GM18868 (cell line): ENCODE data around the gene MYH9.
"Not testable (repeated sequence)": the region's sequence is repeated elsewhere in the genome, so short reads cannot be mapped to it uniquely, and the experiment has no call there.

Experiments
- ATAC-seq: cut with Tn5 transposase; IDR thresholded peaks from one replicate; pipeline ENCODE4 v1.9.1; 2021; ENCODE audit warnings: mild to moderate bottlenecking, moderate library complexity; ENCODE audit not compliant: unreplicated experiment

Gene MYH9

DNA sequence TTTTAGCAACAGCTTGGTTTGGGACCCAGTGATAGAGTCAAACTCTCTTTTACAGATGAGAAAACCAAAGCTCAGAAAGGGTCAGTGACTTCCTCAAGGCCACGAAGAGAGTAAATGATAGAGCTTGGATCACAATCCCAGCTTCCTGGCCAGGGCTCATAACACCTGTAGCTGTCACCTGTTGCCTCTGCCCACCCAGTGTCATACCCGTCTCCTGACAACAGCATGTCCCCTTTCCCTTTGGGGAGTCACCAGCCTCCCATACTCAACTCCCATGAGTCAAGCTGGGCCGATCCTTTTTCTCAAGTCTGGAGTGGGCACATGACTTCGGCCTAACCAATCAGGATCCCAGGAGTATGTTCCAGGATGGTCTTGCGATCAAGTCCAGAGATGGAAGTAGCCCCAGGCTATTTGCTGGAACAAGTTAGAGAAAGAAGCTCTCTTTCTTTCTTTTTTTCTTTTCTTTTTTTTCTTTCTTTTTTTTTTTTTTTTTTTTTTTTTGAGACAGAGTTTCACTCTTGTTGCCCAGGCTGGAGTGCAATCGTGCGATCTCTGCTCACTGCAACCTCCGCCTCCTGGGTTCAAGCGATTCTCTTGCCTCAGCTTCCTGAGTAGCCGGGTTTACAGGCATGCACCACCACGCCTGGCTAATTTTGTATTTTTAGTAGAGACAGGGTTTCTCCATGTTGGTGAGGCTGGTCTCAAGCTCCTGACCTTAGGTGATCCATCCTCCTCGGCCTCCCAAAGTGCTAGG lies 27.8 kb upstream of the MYH9 start:
- ATAC-seq: no peak

DNA sequence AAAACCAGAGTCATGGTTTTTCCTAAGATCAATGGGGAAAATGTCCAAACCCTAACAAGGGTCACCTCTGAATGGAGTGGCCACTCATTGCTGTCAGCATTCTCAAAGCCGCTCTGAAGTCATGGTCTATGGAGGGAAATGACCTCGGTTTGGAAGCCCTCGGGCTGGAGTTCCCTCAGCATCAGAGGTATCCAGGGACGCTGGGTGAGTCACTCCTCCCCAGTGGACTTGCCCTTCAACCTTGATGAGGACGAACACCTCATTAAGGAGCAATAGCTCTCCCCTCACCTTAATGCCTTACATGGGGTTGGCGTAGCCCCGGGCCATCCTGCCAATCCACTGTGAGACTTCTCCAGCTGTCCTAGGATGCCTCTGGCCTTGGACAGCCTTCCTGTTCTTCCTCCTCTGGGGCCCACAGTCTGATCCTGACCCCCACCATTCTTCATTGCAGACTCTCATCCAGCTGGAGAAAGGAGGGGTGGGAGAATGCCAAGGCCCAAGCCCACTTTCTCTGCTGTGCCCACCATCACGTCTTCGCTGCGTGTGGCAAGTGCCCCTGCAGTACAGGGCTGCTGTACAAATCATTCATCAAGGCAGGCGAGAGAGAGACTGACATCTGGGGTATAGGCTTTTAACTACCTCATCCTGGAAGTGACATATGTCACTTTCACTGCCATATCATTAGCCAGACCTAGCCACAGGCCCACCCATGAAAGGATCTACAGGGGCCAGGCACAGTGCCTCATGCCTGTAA lies 25.4 kb upstream of the MYH9 start:
- ATAC-seq: no peak

DNA sequence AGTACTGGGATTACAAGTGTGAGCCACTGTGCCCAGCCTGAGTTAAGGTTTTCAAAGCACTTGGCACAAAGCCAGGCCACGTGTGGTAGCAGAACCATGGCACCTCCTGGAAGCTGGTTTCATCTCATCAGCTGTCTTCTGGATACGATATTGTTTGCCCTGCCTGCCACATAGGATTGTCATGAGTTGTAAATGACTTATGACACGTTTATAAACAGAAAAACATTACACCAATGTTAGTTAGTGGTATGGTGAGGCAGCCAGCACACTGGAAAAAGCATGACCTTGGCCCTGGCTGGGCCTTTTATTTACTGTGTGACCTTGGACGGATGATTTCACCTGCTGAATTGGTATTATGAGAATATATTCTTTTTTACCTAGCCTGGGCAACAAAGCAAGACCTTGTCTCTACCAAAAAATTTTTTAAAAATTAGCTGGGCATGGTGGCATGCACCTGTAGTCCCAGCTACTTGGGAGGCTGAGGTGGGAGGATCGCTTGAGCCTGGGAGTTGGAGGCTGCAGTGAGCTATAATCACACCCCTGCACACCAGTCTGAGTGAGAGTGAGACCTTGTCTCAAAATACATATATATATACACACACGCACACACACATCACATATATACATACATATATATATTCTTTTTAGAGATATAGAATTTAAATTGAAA lies 24.0 kb upstream of the MYH9 start:
- ATAC-seq: no peak

DNA sequence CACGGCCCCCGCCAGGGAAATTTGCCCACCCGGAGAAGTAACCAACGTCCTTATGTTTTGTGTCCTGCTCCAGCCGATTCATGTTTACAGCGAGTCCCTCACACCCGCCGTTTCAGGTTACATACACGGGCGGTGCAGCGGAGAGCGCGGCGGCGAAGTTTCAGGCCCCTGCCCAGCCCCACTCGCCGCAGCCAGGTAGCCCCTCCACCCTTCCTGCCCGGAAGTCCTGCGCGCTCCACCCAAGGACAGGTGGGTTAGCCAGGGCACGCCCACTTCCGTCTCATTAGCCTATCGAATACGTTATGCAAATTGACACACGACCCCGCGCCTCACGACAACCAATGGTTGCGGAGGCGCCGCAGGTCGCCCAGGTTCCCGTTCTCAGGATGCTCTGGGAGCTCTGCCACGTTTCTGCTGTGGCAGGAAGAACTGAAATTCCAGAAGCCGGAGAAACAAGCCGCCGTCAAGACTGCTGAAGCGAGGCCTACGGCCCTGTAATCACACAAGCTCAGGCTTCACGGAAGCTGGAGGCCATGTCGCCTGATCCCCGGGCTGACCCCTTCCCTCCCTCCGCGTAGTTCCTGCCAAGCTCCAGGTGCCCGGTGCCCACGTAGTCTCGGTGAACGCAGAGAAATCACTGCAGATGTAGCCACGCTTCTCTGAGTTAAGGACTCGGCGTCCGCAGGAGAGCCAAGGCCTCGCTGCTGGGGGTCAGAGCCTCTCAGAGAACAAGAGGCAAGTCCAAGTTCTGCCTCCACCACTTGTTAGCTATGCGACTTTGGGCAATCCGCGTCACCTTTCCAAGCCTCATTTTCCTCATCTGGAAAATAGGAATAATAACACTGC lies 22.4 kb upstream of the MYH9 start:
- ATAC-seq: no peak

DNA sequence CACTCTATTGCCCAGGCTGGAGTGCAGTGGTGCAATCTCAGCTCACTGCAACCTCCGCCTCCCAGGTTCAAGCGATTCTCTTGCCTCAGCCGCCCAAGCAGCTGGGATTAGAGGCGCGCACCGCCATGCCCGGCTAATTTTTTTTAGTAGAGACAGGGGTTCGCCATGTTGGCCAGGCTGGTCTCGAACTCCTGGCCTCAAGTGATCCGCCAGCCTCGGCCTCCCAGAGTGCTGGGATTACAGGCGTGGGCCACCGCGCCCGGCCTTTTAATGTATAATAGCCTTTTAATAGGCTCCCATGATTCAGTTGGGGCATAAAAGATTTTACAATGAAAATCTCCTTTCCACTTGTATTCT lies 21.8 kb upstream of the MYH9 start:
- not testable (repeated sequence) for ATAC-seq

DNA sequence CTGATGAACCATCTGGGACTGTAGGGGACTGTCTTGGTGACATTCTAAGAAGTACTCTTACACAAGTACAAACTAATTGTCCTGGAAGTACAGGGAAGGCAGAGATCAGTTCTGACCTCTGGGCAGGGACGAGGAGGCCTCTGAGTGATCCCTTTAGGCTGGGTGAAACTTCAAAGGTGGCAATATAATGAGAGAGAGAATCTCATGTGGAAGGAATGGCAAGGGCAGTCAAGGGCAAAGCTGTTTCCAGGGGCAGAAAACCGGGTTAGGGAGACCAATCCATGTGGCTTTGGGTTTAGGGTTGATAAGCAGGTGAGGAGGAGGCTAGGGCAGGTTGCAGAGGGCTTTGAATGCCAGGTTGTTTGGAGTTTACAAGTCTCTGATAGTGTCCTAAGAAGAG lies 21.3 kb upstream of the MYH9 start:
- no peak for ATAC-seq

DNA sequence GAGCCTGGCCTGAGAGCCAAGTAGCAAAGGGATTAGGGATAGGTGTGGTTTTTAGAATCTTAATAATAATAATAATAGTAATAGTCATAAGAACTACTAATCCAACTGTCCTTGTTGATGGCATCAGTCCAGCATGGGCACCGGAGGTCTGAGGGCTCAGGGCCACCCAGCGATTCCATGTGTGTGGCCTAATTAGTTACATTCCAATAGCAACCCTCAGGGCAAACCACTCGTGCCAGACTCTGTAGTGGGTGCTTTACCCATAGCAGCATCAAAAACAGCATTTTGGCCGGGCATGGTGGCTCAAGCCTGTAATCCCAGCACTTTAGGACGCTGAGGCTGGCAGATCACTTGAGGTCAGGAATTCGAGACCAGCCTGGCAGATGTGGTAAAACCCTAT lies 19.0 kb upstream of the MYH9 start:
- no peak for ATAC-seq

DNA sequence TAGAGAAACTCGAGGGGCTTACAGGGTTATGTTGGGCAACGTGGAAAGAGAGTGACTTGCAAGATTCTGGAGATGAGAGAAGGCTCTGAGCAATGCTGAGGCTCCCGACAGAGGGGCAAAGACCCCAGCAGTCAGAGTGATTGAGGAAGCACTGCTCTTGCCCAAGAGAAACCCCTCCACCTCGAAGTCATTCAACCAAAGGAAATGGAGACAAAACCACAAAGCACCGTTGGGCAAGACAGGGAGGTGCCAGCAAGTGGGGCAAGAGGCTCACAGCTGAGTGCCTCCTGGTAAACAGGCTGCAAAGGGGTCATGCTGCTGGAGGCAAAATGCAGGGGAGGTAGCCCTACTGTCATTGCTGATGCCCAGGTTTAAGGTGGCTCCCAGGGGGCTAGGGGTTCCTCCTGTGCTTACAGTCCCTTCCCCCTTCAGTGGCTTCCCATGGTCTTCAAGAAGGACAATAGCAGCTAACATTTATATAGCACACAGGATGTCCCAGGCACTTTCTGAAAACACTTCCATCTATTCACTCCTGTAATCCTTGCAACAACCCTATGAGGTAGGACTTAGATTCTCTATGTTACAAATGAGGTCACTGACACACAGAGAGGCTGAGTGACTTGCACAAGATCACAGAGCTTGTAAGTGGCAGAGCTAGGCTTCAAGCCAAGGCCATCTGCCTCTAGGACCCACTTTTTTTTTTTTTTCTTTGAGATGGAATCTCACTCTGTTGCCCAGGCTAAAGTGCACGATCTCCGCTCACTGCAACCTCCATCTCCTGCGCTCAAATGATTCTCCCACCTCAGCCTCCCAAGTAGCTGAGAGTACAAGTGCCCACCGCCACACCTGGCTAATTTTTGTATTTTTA lies 18.1 kb upstream of the MYH9 start:
- ATAC-seq: no peak

DNA sequence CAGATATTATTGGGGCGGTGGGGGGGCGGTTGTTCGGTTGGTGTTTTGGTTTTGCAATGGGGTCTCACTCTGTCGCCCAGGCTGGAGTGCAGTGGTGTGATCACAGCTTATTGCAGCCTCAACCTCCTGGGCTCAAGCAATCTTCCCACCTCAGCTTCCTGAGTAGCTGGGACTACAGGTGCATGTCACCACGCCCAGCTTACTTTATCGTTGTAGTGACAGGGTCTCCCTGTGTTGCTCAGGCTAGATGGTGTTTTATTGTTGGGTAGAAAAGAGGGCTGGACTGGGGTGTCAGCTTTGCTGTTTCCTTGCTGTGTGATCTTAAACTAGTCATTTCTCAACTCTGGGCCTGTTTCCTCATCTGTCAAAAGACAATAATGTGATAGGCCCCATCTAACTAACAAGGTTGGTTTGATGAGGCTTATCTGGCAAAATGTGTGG lies 17.5 kb upstream of the MYH9 start:
- no peak for ATAC-seq

DNA sequence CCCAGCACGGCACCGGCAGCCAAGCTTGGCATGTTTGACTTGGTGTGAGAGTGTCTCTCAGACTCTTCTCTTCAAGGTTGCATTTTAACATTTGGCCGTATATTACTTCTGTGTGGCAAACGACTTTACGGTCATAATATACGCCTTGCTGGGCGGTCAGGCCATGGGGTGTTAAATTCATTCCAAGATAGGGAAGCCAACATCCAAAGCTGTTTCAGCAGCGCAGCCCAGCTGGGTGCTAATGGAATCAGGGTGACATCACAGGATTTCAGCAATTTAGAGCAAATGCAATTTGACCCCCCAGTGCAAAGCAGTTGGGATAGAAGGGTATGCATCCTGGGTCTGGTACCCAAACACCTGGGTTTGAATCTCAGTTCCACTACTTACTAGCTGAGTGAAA lies 16.7 kb upstream of the MYH9 start:
- no peak for ATAC-seq

DNA sequence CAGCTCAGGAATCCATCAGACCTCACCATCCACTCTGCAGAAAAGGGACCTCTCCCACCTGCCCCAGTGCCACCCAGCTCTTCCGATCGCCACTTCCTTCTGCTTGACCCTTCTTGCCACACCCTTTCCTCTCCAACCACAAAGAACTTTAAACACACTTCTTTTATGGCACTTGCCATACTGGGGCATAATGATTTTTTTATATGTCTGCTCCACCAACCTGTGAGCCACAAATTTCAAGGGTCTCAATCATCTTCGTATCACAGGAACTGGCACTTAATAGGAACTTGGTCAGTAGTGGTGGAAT lies 11.7 kb upstream of the MYH9 start:
- no peak for ATAC-seq

DNA sequence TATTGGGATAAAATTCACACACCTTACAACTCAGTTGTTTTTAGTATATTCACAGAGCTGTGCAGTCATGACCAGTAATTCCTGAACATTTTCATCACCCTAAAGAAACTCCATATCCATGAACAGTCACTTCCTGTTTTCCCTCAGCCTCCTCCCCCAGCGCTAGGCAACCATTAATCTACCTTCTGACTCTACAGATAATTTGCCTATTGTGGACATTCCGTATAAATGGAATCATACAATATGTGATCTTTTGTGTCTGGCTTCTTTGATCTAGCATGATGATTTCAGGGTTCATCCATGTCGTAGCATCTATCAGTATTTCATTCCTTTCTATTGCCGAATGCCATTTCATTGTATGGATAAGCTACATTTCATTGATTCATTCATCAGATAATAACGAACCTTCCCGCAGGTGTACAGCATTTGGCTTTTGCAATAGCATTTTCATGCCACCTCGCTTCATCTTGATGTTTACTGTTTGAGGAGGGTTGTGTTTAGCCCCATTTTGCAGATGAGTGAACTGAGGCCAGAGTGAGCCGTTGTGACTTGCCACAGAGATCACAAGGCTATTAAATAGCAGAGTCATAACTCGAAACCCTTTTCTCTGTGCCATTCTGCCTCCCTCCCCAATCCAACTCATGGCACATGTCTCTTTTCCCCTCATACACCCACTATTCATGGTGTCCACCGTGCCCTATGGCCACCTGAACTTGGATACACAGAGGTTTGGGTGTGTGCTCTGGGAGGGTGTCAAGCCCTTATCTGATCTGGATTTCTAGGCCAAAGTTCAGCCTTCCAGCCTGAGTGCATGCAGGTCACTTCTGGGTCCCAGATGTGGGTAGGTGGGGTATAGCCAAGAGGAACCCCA lies 11.1 kb upstream of the MYH9 start:
- no peak for ATAC-seq

DNA sequence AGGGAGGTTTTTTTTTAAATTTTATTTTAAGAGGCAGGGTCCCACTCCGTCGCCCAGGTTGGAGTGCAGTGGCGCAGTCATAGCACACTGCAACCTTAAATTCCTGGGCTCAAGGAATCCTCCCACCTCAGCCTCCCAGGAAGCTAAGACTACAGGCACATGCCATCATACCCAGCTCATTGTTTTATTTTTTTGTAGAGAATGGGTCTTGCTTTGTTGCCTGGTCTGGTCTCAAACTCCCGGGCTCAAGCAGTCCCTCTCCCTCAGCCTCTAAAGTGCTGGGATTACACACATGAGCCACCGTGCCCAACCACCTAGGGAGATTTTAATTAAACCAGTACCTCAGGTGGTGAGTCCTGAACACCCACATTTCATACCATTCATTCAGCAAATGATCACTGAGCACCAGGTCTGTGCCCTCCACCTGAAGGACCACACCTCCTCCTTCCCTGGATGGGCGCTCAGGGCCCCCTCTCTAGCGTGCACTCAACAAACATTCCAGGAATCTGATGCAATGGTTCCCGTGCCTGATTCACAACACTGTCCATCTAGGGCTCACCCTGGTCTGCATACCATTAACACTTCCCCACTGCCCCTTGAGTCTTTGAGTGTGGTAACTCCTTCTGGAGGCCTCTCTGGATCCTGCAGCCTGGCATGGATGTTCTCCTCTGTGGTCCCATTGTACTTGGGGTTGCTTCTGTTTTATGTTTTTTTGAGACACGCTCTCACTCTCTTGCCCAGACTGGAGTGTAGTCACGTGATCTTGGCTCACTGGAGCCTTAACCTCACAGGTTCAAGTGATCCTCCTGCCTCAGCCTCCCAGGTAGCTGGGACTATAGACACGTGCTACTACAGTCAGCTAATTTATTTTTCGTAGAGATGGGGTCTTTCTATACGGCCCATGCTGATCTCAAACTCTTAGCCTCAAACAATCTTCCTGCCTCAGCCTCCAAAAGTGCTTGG lies 9.6 kb upstream of the MYH9 start:
- no peak for ATAC-seq

DNA sequence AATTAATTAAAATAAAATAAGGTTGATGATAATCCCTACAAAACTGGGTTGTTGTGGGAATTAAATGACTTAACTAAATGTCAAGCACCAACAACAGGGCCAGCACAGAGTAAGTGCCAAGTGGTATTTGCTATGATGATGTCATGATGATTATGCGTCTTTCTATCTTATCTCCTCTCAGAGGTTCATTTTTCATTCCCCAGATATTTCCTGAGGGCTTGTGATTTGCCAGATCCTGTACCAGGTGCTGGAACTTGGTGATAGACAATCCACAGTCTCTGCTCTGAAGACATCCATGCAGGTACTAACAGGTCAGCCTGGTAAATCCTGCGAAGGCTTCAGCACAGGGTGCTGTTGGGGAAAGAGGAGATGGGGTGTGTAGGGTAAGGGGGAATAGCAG lies 8.1 kb upstream of the MYH9 start:
- ATAC-seq: no peak

DNA sequence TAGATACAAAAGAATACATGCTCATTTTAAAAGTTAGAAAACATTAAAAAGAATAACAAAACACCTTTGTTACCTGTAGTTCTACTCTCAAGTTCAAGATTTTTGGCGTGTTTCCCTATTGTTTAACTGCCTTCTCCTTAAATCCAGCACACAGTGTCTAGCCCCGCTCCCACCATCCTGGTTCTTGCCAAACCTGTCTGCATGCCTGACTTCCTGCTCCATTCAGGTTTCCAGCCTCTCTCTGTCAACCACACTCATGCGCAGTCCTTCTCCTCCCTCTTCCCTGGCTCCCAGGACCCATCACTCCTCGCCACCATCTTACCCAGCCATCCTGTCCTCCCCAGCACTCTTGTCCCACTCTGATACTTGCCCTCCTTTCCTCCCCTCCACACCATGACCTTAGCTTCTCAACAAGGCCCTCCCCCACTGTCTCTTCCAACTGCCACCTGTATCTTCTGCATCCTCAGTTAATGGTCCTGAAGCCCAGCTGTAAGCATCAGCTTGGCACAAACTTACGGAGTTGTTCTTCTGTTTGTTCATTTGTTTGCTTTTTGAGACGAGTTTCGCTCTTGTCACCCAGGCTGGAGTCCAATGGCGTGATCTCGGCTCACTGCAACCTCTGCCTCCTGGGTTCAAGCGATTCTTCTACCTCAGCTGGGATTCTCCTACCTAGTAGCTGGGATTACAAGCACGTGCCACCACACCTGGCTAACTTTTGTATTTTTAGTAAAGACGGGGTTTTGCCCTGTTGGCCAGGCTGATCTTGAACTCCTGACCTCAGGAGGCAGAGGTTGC lies 7.5 kb upstream of the MYH9 start:
- no peak for ATAC-seq

DNA sequence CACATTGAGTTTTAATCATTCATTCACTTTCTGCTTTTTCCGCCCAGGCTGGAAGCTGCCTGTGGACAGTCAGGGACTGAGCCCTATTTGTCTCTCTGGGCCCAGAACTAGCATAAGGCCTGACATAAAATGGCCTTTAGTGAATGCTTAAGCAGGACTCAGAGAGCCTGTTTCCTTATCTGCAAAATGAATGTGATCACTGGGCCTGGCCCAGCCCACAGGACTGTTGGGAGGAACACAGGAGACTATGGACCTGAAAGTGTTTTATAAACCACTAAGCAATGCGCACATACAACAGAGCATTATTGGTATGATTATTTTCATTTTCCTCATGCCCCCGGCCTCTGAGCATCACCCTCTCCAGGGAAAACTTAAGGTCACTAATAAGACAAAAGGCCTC lies 3.9 kb upstream of the MYH9 start:
- no peak for ATAC-seq

DNA sequence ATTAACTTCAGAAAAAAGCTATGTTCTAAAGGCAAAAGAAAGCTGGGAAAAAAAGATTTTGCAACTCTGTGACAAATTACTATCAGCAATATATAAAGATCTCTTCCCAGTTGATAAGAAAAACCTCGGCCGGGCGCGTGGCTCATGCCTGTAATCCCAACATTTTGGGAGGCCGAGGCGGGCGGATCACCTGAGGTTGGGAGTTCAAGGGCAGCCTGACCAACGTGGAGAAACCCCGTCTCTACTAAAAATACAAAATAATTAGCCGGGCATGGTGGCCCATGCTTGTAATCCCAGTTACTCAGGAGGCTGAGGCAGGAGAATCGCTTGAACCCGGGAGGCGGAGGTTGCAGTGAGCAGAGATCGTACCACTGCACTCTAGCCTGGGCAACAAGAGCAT lies 1.4 kb upstream of the MYH9 start:
- ATAC-seq: not testable (repeated sequence)

DNA sequence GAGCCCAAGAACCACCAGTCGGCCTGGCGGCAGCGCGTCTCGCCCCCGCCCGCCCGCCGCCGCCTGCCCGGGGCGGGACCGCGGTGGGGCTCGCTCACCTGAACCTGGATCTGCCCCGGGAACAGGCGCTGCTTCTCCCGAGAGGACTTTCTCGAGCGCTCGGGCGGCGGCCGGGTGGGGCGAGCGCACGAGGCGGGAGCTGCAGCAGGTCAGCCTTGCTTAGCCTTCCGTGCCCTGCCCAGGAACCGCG lies 133 bp downstream of the MYH9 start:
- ATAC-seq: no peak
